ENCODE results near the gene PLIN1.

DNA sequence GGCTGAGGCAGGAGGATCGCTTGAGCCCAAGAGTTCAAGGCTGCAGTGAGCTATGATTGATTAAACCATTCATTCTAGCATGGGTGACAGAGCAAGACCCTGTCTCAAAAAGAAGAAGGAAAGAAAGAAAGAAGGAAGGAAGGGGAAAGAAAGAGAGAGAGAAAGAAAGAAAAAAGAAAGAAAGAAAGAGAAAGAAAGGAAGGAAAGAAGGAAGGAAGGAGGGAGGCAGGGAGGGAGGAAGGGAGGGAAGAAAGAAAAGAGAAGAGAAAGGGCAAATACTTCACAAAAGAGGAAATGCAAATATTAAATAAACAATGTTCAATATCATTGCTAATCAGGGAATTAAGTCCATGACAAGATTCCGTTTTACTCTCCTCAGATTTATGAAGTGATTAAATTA lies 19.9 kb downstream of the PLIN1 start:
- TF ChIP-seq, protein P1, sequence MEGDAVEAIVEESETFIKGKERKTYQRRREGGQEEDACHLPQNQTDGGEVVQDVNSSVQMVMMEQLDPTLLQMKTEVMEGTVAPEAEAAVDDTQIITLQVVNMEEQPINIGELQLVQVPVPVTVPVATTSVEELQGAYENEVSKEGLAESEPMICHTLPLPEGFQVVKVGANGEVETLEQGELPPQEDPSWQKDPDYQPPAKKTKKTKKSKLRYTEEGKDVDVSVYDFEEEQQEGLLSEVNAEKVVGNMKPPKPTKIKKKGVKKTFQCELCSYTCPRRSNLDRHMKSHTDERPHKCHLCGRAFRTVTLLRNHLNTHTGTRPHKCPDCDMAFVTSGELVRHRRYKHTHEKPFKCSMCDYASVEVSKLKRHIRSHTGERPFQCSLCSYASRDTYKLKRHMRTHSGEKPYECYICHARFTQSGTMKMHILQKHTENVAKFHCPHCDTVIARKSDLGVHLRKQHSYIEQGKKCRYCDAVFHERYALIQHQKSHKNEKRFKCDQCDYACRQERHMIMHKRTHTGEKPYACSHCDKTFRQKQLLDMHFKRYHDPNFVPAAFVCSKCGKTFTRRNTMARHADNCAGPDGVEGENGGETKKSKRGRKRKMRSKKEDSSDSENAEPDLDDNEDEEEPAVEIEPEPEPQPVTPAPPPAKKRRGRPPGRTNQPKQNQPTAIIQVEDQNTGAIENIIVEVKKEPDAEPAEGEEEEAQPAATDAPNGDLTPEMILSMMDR (IDR thresholded peaks at IDR 0.05): no peak
- no peak for TF ChIP-seq POLR2A (IDR thresholded peaks at IDR 0.05)
